Measurements from ENCODE around the gene EFCAB9.

Gene EFCAB9

GRCh38 chr5:172216345-172216744 is 22.4 kb downstream of the EFCAB9 start:
- Histone ChIP-seq H3K79me2 (ENCODE audit: insufficient read depth, low read length) (peaks cover 10% of the 10 kb centered on the region; the same call in 1 of the 2 replicates), H3K9ac (ENCODE audit: low read length) (no peak overlapping the region), H3F3A (ENCODE audit: insufficient read depth, low read length) (no peaks in the 10 kb centered on the region), H3K27me3 (ENCODE audit: insufficient read depth, low read length) (no peaks in the 10 kb centered on the region), H3K27ac (ENCODE audit: low read depth, low read length, poor library complexity, severe bottlenecking) (no peak overlapping the region), H4K20me1 (ENCODE audit: insufficient read depth, low read length) (no peaks in the 10 kb centered on the region), H2AFZ (ENCODE audit: low read length) (no peak overlapping the region), H3K4me2 (ENCODE audit: low read length) (no peak overlapping the region), H3K9me2 (ENCODE audit: low read depth, low read length) (no peaks in the 10 kb centered on the region), H3K9me3 (ENCODE audit: low read length) (peaks cover 7% of the 10 kb centered on the region; the same call in 1 of the 2 replicates), H3K4me1 (ENCODE audit: insufficient read depth, low read length, severe bottlenecking) (no peaks in the 10 kb centered on the region), H3K4me3 (ENCODE audit: low read depth, low read length, poor library complexity, severe bottlenecking) (no peak overlapping the region), H3K36me3 (ENCODE audit: insufficient read depth, low read length) (peaks cover 63% of the 10 kb centered on the region)
- TF ChIP-seq CTCF (IDR thresholded peaks at IDR 0.05; ENCODE audit: low read length), result no peak
- TF ChIP-seq EZH2 (IDR thresholded peaks at IDR 0.05; ENCODE audit: borderline replicate concordance, low read length), result no peak

GRCh38 chr5:172219296-172219695 is 25.3 kb downstream of the EFCAB9 start:
- H3K27me3 ChIP-seq (ENCODE audit: insufficient read depth, low read length), result no peaks in the 10 kb centered on the region
- no peaks in the 10 kb centered on the region for H3K9me2 ChIP-seq (ENCODE audit: low read depth, low read length)
- H4K20me1 ChIP-seq (ENCODE audit: insufficient read depth, low read length), result no peaks in the 10 kb centered on the region
- no peak overlapping the region for H2AFZ ChIP-seq (ENCODE audit: low read length)
- peaks cover 7% of the 10 kb centered on the region; the same call in 1 of the 2 replicates for H3K9me3 ChIP-seq (ENCODE audit: low read length)
- no peaks in the 10 kb centered on the region for H3K4me1 ChIP-seq (ENCODE audit: insufficient read depth, low read length, severe bottlenecking)
- no peak overlapping the region for H3K27ac ChIP-seq (ENCODE audit: low read depth, low read length, poor library complexity, severe bottlenecking)
- H3F3A ChIP-seq (ENCODE audit: insufficient read depth, low read length), result no peaks in the 10 kb centered on the region
- H3K4me2 ChIP-seq (ENCODE audit: low read length), result no peak overlapping the region
- TF ChIP-seq EZH2 (IDR thresholded peaks at IDR 0.05; ENCODE audit: borderline replicate concordance, low read length) (no peak), CTCF (IDR thresholded peaks at IDR 0.05; ENCODE audit: low read length) (no peak)
- H3K79me2 ChIP-seq (ENCODE audit: insufficient read depth, low read length), result peaks cover 10% of the 10 kb centered on the region; the same call in 1 of the 2 replicates
- no peak overlapping the region for H3K9ac ChIP-seq (ENCODE audit: low read length)
- peaks cover 62% of the 10 kb centered on the region for H3K36me3 ChIP-seq (ENCODE audit: insufficient read depth, low read length)
- no peak overlapping the region for H3K4me3 ChIP-seq (ENCODE audit: low read depth, low read length, poor library complexity, severe bottlenecking)

GRCh38 chr5:172223901-172224873 is 30.2 kb downstream of the EFCAB9 start:
- H3K79me2 ChIP-seq (ENCODE audit: insufficient read depth, low read length), result 0 out of 2 replicates have a peak, but pooled peaks cover 4% of the 10 kb centered on the region
- H3K36me3 ChIP-seq (ENCODE audit: insufficient read depth, low read length), result peaks cover 48% of the 10 kb centered on the region
- H4K20me1 ChIP-seq (ENCODE audit: insufficient read depth, low read length), result no peaks in the 10 kb centered on the region
- H3K9me3 ChIP-seq (ENCODE audit: low read length), result peaks cover 4% of the 10 kb centered on the region; the same call in 1 of the 2 replicates
- no peaks in the 10 kb centered on the region for H3K27me3 ChIP-seq (ENCODE audit: insufficient read depth, low read length)
- no peak overlapping the region for H3K4me3 ChIP-seq (ENCODE audit: low read depth, low read length, poor library complexity, severe bottlenecking)
- H3K27ac ChIP-seq (ENCODE audit: low read depth, low read length, poor library complexity, severe bottlenecking), result no peak overlapping the region
- H3K4me1 ChIP-seq (ENCODE audit: insufficient read depth, low read length, severe bottlenecking), result no peaks in the 10 kb centered on the region
- H3K9ac ChIP-seq (ENCODE audit: low read length), result no peak overlapping the region
- no peaks in the 10 kb centered on the region for H3F3A ChIP-seq (ENCODE audit: insufficient read depth, low read length)
- TF ChIP-seq EZH2 (IDR thresholded peaks at IDR 0.05; ENCODE audit: borderline replicate concordance, low read length) (no peak), CTCF (IDR thresholded peaks at IDR 0.05; ENCODE audit: low read length) (no peak)
- no peak overlapping the region for H2AFZ ChIP-seq (ENCODE audit: low read length)
- no peaks in the 10 kb centered on the region for H3K9me2 ChIP-seq (ENCODE audit: low read depth, low read length)
- H3K4me2 ChIP-seq (ENCODE audit: low read length), result no peak overlapping the region

All from OCI-LY1 (cell line).